Stimulated activated effector memory CD8-positive, alpha-beta T cell treated with anti-CD3 and anti-CD28 coated beads, Interleukin-12 subunit alpha, Interleukin-12 subunit beta, amount 100 ng/mL, for 72 hours (primary cell): ENCODE measurements around the gene LRP10.
"Not testable (repeated sequence)": the region's sequence is repeated elsewhere in the genome, so short reads cannot be mapped to it uniquely, and the experiment has no call there.

ENCODE experiments used
- ATAC-seq: fragments of 150-1000 bp; cut with Tn5 transposase; 2 replicates; pipeline ENCODE4 v1.10.0; 2021
- DNase-seq, 2 donors: peaks; one replicate each; pipeline ENCODE4 v3.0.0; 2021 to 2022; ENCODE audit warnings: low spot score in 2 of 2
- H3K27ac Mint-ChIP-seq: one replicate; pipeline ENCODE4 v1.8.0; 2022; ENCODE audit warnings: mild to moderate bottlenecking, mixed read lengths
- H3K36me3 Mint-ChIP-seq: one replicate; pipeline ENCODE4 v1.8.0; 2022; ENCODE audit warnings: mild to moderate bottlenecking, mixed read lengths
- H3K4me1 Mint-ChIP-seq: one replicate; pipeline ENCODE4 v1.8.0; 2022; ENCODE audit warnings: mixed read lengths
- H3K4me3 Mint-ChIP-seq: one replicate; pipeline ENCODE4 v1.8.0; 2022; ENCODE audit warnings: mild to moderate bottlenecking, mixed read lengths
- H3K9me3 Mint-ChIP-seq: one replicate; pipeline ENCODE4 v1.8.0; 2022; ENCODE audit warnings: mixed read lengths

Gene LRP10

DNA sequence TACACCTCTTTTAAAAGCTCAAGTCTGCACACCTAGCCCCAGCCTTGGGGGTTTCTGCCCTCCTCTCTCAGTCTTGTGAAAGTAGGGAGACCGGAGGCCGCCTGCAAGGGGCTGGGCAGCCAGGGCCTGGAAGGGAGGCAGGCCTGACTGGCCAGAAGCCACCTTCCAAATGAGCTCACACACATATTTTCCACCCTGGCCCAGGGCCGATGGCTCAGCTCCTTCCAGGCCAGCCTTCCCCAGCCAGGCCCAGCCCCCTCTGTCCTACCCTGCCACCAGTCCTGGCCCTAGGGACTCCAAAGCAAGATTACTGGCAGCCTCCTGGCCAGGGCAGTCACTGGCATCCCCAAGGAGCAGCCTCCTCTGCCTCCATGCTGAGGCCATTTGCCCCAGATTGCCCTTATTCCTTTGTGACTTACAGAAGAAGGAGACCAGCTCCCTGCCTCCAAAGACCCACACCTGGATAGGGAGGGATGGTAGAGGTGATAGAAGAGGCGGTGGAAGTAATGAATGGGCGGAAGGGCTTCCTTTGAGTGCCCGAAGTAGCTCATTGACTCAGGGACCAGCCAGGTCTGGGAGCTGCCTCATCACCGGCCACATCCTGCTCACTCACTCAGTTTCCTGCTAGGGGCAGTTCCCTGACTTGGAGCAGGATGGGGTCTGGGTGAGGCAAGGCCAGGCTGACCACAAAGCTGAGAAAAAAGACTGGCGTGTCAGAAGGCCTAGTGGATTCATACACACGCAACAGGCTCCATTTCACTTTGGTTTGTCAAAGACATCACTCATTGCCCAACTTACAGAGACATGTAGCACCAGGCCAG is 20.4 kb upstream of the LRP10 start:
- Mint-ChIP-seq H3K4me3 (peak overlapping the region; percentile 19), H3K27ac (peak overlapping the region; percentile 63), H3K4me1 (peaks cover 20% of the 10 kb centered on the region), H3K9me3 (no peaks in the 10 kb centered on the region), H3K36me3 (peaks cover 4% of the 10 kb centered on the region)
- ATAC-seq = peak; percentile 87
- DNase-seq = peak in 1 of 2 donors; percentile 72

DNA sequence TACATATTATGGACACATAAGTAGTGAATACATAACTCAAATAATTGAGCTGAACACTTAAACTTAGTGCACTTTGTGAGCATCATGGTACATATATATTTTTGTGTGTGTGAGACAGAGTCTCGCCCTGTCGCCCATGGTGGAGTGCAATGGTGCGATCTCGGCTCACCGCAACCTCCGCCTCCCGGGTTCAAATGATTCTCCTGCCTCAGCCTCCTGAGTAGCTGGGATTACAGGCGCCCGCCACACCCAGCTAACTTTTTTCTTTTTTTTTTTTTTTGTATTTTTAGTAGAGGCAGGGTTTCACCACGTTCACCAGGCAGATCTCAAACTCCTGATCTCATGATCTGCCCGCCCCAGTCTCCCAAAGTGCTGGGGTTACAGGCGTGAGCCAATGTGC is 19.4 kb upstream of the LRP10 start:
- not testable (repeated sequence) for ATAC-seq, H3K9me3 Mint-ChIP-seq, H3K36me3 Mint-ChIP-seq, H3K4me3 Mint-ChIP-seq, DNase-seq, H3K27ac Mint-ChIP-seq
- peaks cover 20% of the 10 kb centered on the region for H3K4me1 Mint-ChIP-seq

DNA sequence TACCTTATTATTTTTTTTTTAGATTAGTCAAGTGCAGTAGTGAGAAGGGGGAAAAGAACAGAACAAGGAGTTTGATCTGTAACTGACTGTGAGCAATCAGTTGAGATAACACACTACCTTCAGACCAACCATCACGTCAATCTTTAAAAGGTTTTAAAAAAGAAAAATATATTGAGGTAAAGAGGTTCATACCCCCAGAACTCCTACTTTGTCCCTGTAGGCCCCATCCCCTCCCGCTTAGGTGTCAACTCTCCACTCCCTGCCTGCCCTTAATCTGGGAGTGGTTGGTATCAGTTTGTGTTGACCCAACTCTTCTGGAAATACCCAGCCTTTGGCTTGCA is 19.0 kb upstream of the LRP10 start:
- H3K36me3 Mint-ChIP-seq = peaks cover 4% of the 10 kb centered on the region
- peaks cover 24% of the 10 kb centered on the region for H3K4me1 Mint-ChIP-seq
- peak overlapping the region; percentile 77 for H3K4me3 Mint-ChIP-seq
- no peaks in the 10 kb centered on the region for H3K9me3 Mint-ChIP-seq
- no peak for ATAC-seq
- peak overlapping the region; percentile 92 for H3K27ac Mint-ChIP-seq
- DNase-seq = no peak

DNA sequence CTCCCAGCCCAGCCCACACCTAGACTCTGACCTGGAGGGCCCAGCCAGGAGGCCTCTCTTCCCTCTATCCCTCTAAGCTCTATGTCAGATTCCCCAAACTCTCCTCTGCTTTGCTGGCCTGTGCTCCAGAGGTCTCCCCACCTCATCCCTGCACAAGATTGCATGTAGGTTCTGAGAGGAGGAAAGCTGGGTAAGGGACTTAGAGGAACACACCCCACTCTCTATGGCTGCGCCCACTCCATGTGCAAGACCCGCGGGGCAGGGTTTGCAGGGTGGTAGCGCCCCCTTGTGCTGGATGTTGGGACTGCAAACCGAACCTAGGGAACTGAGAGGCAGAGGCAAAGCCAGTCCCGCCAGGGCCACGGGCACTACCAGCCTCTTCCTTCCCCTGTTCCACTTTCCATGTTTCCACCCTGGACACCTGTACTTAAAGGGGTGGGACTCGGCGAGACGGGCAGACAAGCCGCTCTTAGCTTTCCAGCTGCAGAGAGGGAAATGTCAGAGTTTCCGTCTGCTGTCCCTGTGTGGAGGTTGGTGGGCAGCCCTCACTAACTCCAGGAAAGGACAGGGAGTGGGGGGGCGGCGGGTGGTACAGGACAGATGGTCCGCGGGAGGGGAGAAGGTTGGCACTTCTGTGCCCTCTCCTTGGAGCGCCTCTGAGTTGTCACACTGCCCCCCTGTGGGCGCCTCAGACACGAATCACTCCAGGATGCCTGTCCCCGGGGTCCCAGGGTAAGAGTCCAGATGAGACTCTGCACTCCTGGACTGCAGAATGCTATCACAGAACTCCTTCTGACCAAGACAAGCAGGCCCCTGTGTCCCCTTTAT is 18.4 kb upstream of the LRP10 start:
- Mint-ChIP-seq H3K9me3 (no peaks in the 10 kb centered on the region), H3K36me3 (peaks cover 4% of the 10 kb centered on the region), H3K4me3 (peak overlapping the region; percentile 77), H3K27ac (peak overlapping the region; percentile 92), H3K4me1 (peaks cover 30% of the 10 kb centered on the region)
- DNase-seq (peak; percentile 99), ATAC-seq (peak; percentile 84)

- H3K4me3 Mint-ChIP-seq, H3K9me3 Mint-ChIP-seq, DNase-seq, ATAC-seq, H3K36me3 Mint-ChIP-seq, H3K27ac Mint-ChIP-seq: not testable (repeated sequence)
- H3K4me1 Mint-ChIP-seq = peaks cover 36% of the 10 kb centered on the region
Measured at GRCh38 chr14:22854296-22854695, 17.2 kb upstream of the LRP10 start.

- Mint-ChIP-seq H3K4me3 (no peak overlapping the region), H3K4me1 (peaks cover 36% of the 10 kb centered on the region), H3K36me3 (peaks cover 7% of the 10 kb centered on the region), H3K9me3 (no peaks in the 10 kb centered on the region), H3K27ac (no peak overlapping the region)
- ATAC-seq (no peak), DNase-seq (no peak)
Measured at GRCh38 chr14:22854963-22855724, 16.4 kb upstream of the LRP10 start.

GRCh38 chr14:22856428-22856827 is 15.1 kb upstream of the LRP10 start:
- Mint-ChIP-seq H3K4me3 (no peak overlapping the region), H3K27ac (no peak overlapping the region), H3K36me3 (peaks cover 7% of the 10 kb centered on the region), H3K4me1 (peaks cover 29% of the 10 kb centered on the region), H3K9me3 (no peaks in the 10 kb centered on the region)
- ATAC-seq (no peak), DNase-seq (no peak)

- not testable (repeated sequence) for H3K36me3 Mint-ChIP-seq, H3K9me3 Mint-ChIP-seq, H3K4me3 Mint-ChIP-seq, ATAC-seq, H3K27ac Mint-ChIP-seq, DNase-seq
- H3K4me1 Mint-ChIP-seq = peaks cover 16% of the 10 kb centered on the region
Measured at GRCh38 chr14:22860377-22860776, 11.2 kb upstream of the LRP10 start.

GRCh38 chr14:22861651-22862050 is 9.9 kb upstream of the LRP10 start:
- no peak overlapping the region for H3K4me3 Mint-ChIP-seq
- peaks cover 7% of the 10 kb centered on the region for H3K36me3 Mint-ChIP-seq
- ATAC-seq (no peak), DNase-seq (no peak)
- H3K9me3 Mint-ChIP-seq = no peaks in the 10 kb centered on the region
- no peak overlapping the region for H3K27ac Mint-ChIP-seq
- peaks cover 16% of the 10 kb centered on the region for H3K4me1 Mint-ChIP-seq

- DNase-seq = no peak
Measured at GRCh38 chr14:22864979-22865378, 6.6 kb upstream of the LRP10 start.

DNA sequence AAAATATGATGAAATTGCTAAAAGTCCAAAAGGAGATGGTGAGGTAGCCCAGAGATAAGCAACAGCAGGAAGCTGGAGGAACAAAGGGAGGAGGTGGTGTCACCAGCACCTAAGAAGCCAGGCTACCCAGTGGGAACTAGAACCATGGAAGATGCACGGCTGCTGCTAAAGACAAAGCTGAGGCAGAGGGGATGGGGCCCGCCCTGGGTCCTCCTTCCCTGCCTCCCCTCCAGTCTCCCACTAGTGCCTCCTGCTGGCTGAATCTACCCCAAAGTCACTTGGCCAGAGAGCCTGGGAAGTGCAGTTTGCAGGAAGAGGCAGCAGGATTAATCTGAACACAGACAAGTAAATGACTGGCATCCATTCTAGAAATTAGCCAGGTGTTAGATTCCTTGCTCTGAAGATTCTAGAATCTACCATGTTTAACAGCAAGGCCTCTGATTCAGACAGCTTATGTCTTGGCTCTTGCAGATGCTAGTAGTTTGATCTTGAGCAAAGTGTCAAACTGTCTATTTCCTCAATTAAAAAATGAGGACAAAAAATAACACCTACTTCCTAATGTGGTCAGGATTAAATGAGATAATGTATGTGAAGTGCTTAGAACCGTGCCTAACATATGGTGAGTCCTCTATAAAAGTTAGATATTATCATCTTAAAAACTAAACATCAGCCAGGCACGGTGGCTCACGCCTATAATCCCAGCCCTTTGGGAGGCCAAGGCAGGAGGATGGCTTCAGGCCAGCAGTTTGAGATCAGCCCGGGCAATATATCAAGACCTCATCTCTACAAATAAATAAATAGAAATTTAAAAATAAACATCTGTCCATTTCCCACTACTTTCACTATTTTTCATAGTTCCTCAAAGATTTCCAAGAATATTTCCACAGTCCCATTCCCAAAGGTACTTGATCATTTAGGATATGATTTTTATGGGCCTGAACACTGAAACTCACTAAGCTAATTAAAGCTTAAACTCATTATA is 5.8 kb upstream of the LRP10 start:
- Mint-ChIP-seq H3K36me3 (no peaks in the 10 kb centered on the region), H3K4me1 (peaks cover 7% of the 10 kb centered on the region), H3K27ac (peak overlapping the region; percentile 38), H3K9me3 (no peaks in the 10 kb centered on the region), H3K4me3 (no peak overlapping the region)
- DNase-seq (no peak), ATAC-seq (no peak)

More at GRCh38 chr14:22864979-22865378, 6.6 kb upstream of the LRP10 start:
- Mint-ChIP-seq H3K36me3 (no peaks in the 10 kb centered on the region), H3K9me3 (no peaks in the 10 kb centered on the region), H3K4me1 (no peaks in the 10 kb centered on the region), H3K4me3 (no peak overlapping the region), H3K27ac (no peak overlapping the region)
- ATAC-seq = no peak

- ATAC-seq (no peak), DNase-seq (no peak)
- Mint-ChIP-seq H3K4me3 (no peak overlapping the region), H3K27ac (peak overlapping the region; percentile 38), H3K4me1 (peaks cover 15% of the 10 kb centered on the region), H3K9me3 (no peaks in the 10 kb centered on the region), H3K36me3 (no peaks in the 10 kb centered on the region)
Measured at GRCh38 chr14:22866874-22867273, 4.7 kb upstream of the LRP10 start.

DNA sequence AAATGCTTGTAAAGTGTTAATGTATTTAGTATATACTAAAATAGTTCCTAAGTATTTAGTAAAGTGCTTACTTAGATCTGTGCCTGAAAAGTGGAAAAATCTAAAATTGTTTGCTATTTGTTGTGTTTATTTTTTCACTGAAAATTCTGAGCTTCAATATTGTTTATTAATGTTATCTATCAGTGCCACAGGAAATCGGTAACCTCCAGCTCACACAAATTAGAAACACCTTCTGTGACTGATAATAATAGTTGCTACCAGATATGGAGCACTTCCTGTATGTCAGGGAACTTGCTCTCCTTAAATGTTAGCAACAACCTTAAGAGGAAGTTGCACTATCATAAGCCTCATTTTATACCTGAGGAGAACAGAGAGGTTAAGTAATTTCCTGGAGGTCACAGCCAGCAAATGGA is 723 bp upstream of the LRP10 start:
- H3K4me3 Mint-ChIP-seq = peak overlapping the region; percentile 80
- H3K27ac Mint-ChIP-seq = peak overlapping the region; percentile 97
- no peaks in the 10 kb centered on the region for H3K9me3 Mint-ChIP-seq
- no peak for DNase-seq
- H3K4me1 Mint-ChIP-seq = peaks cover 35% of the 10 kb centered on the region
- ATAC-seq = peak; percentile 72
- peaks cover 36% of the 10 kb centered on the region for H3K36me3 Mint-ChIP-seq

DNA sequence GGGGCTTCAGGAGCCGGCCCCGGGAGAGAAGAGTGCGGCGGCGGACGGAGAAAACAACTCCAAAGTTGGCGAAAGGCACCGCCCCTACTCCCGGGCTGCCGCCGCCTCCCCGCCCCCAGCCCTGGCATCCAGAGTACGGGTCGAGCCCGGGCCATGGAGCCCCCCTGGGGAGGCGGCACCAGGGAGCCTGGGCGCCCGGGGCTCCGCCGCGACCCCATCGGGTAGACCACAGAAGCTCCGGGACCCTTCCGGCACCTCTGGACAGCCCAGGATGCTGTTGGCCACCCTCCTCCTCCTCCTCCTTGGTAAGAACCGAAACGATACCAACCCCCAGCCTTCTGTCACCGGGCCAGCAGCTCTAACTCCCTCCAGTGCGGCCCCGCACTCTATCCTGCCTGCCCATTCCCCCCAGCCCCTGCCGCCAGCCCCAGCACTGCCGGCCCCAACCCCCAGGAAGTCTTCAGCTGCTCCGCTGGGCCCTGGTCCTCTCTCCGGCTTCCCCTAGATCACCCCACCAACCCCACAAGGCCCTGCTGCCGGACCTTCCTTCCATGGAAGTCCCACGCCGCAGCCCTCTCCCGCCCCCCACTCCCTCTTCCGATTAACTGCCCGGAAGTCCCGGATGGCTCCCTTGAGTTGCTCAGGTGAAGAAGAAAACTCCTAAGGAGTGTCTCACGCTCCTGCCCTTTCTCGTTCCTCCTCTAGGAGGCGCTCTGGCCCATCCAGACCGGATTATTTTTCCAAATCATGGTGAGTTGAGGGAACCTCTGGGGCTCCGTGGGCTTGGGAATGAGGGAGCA is 693 bp downstream of the LRP10 start:
- DNase-seq (peak; percentile 61 to 87), ATAC-seq (peak; percentile 32)
- no peaks in the 10 kb centered on the region for H3K9me3 Mint-ChIP-seq

More for the DNA sequence above, 693 bp downstream of the LRP10 start:
- Mint-ChIP-seq H3K4me3 (peak overlapping the region; percentile 80), H3K27ac (peak overlapping the region; percentile 97), H3K36me3 (peaks cover 50% of the 10 kb centered on the region), H3K4me1 (peaks cover 35% of the 10 kb centered on the region)
